ENCODE measurements around the gene PDPN. TPM values are rescaled to one million over a fixed set of nuclear protein-coding genes. Genes with fewer than 3 reads are reported as not detected.

The PDPN gene
- total RNA-seq, 4 donors from 2014 or later = 3.9 to 21.4 (median 14.3) TPM

- Histone ChIP-seq H3K27ac (no peak overlapping the region), H3K36me3 (no peaks in the 10 kb centered on the region), H3K27me3 (no peaks in the 10 kb centered on the region), H3K9me3 (no peaks in the 10 kb centered on the region), H3K4me1 (no peaks in the 10 kb centered on the region), H3K4me3 (replicated peaks in 1 of 3) (no peak overlapping the region)
- TF ChIP-seq POLR2A (IDR thresholded peaks at IDR 0.05) (no peak), CTCF (IDR thresholded peaks at IDR 0.05) (no peak)
- intact Hi-C loops (cut with DNase I) = no loop called here
- no peak for DNase-seq
- 82 to 83% methylated on average over 4 of the region's 4 CpGs for WGBS, 2 donors
Observed at GRCh38 chr1:13573586-13573985, 10.0 kb upstream of the PDPN start.

- WGBS, 2 donors = 77 to 82% methylated on average over 10 to 11 of the region's 11 CpGs
Observed at GRCh38 chr1:13576926-13577325, 6.7 kb upstream of the PDPN start.

GRCh38 chr1:13577846-13578245, 5.8 kb upstream of the PDPN start:
- intact Hi-C loops (cut with DNase I) = no loop called here
- no peak for DNase-seq
- no peak overlapping the region for H3K27ac ChIP-seq
- no peak for TF ChIP-seq CTCF (IDR thresholded peaks at IDR 0.05)
- no peak for TF ChIP-seq POLR2A (IDR thresholded peaks at IDR 0.05)
- no peaks in the 10 kb centered on the region for H3K4me1 ChIP-seq
- H3K4me3 ChIP-seq (replicated peaks in 1 of 3) = no peak overlapping the region
- no peaks in the 10 kb centered on the region for H3K36me3 ChIP-seq
- no peaks in the 10 kb centered on the region for H3K9me3 ChIP-seq
- WGBS, 2 donors = 72 to 77% methylated on average over 8 of the region's 8 CpGs
- H3K27me3 ChIP-seq = no peaks in the 10 kb centered on the region

More at GRCh38 chr1:13576926-13577325, 6.7 kb upstream of the PDPN start:
- no peaks in the 10 kb centered on the region for H3K27me3 ChIP-seq
- TF ChIP-seq POLR2A (IDR thresholded peaks at IDR 0.05) (no peak), CTCF (IDR thresholded peaks at IDR 0.05) (no peak)
- no peaks in the 10 kb centered on the region for H3K9me3 ChIP-seq
- no peak for DNase-seq
- H3K4me3 ChIP-seq (replicated peaks in 1 of 3) = no peak overlapping the region
- no peak overlapping the region for H3K27ac ChIP-seq
- no peaks in the 10 kb centered on the region for H3K36me3 ChIP-seq
- intact Hi-C loops (cut with DNase I) = no loop called here
- no peaks in the 10 kb centered on the region for H3K4me1 ChIP-seq

GRCh38 chr1:13581446-13581845, 2.2 kb upstream of the PDPN start:
- intact Hi-C loops (cut with DNase I) = no loop called here
- no peak overlapping the region for H3K27ac ChIP-seq
- WGBS, 2 donors = 91 to 93% methylated on average over 5 of the region's 5 CpGs
- H3K4me3 ChIP-seq (replicated peaks in 1 of 3) = no peak overlapping the region
- peaks cover 3% of the 10 kb centered on the region for H3K27me3 ChIP-seq
- TF ChIP-seq POLR2A (IDR thresholded peaks at IDR 0.05) (no peak), CTCF (IDR thresholded peaks at IDR 0.05) (no peak)
- H3K9me3 ChIP-seq = no peaks in the 10 kb centered on the region
- no peaks in the 10 kb centered on the region for H3K36me3 ChIP-seq
- DNase-seq = no peak
- peaks cover 4% of the 10 kb centered on the region in 2 donors for H3K4me1 ChIP-seq

- H3K4me3 ChIP-seq (replicated peaks in 1 of 3) = no peak overlapping the region
- intact Hi-C loops (cut with DNase I) = no loop called here
- H3K27ac ChIP-seq = no peak overlapping the region
- WGBS, 2 donors = 47% methylated on average over 27 of the region's 27 CpGs
- no peak for DNase-seq
- peaks cover 3% of the 10 kb centered on the region for H3K27me3 ChIP-seq
- peaks cover 4% of the 10 kb centered on the region in 2 donors for H3K4me1 ChIP-seq
- H3K9me3 ChIP-seq = no peaks in the 10 kb centered on the region
- TF ChIP-seq CTCF (IDR thresholded peaks at IDR 0.05) (no peak), POLR2A (IDR thresholded peaks at IDR 0.05) (no peak)
- H3K36me3 ChIP-seq = no peaks in the 10 kb centered on the region
Observed at GRCh38 chr1:13582713-13583443, 754 bp upstream of the PDPN start.
